Lung (tissue), 12 donors: ENCODE results near the gene TCF19. TPM values are rescaled to one million over a fixed set of nuclear protein-coding genes. Genes with fewer than 3 reads are reported as not detected.
"Not testable (repeated sequence)": the region's sequence is repeated elsewhere in the genome, so short reads cannot be mapped to it uniquely, and the experiment has no call there.

ENCODE experiments used
- ATAC-seq: fragments of 200-7000 bp; cut with Tn5 transposase; one replicate; pipeline ENCODE4 v1.9.1; 2020; ENCODE audit warnings: moderate number of reproducible peaks; ENCODE audit not compliant: insufficient read depth, low FRiP score
- DNase-seq, 3 donors: peaks; one replicate each; pipeline ENCODE4 v3.0.0-alpha.2; 2013 to 2017
- H3K27ac ChIP-seq, 2 donors: one replicate each; pipeline ENCODE4 v1.5.1; 2013; ENCODE audit warnings: mild to moderate bottlenecking in 2 of 2, moderate library complexity in 2 of 2, control low read depth in 1 of 2, inconsistent platforms in 1 of 2, low read depth in 1 of 2, low read length in 1 of 2
- H3K27me3 ChIP-seq, 3 donors: one replicate each; pipeline ENCODE4 v1.5.1; 2013; ENCODE audit warnings: low read length in 2 of 3; ENCODE audit not compliant: control insufficient read depth in 3 of 3, insufficient read depth in 3 of 3
- H3K36me3 ChIP-seq, 4 donors: one replicate each; pipeline ENCODE4 v1.5.1; 2013; ENCODE audit warnings: low read length in 4 of 4, mild to moderate bottlenecking in 1 of 4, moderate library complexity in 1 of 4; ENCODE audit not compliant: control insufficient read depth in 4 of 4, insufficient read depth in 4 of 4
- H3K4me1 ChIP-seq, 5 donors: one replicate each; pipeline ENCODE4 v1.5.1; 2013; ENCODE audit warnings: low read length in 5 of 5, mild to moderate bottlenecking in 2 of 5, moderate library complexity in 1 of 5; ENCODE audit not compliant: control insufficient read depth in 5 of 5, insufficient read depth in 5 of 5
- H3K4me3 ChIP-seq: one replicate; pipeline ENCODE4 v1.5.1; 2013; ENCODE audit warnings: mild to moderate bottlenecking, control low read depth, moderate library complexity
- H3K9ac ChIP-seq, 2 donors: one replicate each; pipeline ENCODE4 v1.5.1; 2013; ENCODE audit warnings: low read length in 2 of 2, control low read depth in 1 of 2; ENCODE audit not compliant: insufficient read depth in 1 of 2
- H3K9me3 ChIP-seq, 4 donors: one replicate each; pipeline ENCODE4 v1.5.1; 2013; ENCODE audit warnings: low read length in 3 of 4, mild to moderate bottlenecking in 1 of 4, moderate library complexity in 1 of 4; ENCODE audit not compliant: control insufficient read depth in 4 of 4, insufficient read depth in 3 of 4
- WGBS, 2 donors: extraction: QIAGEN DNeasy Blood & Tissue Kit; methylation state at CpG; one replicate each; pipeline ENCODE4 v1.1.7; 2013; 5-methylcytosine and 5-hydroxymethylcytosine counted together
- polyA plus RNA-seq, 2 donors: library from polyadenylated mRNA; stranded (reverse); fragments of 200-250 nt; gene quantifications; one replicate each; pipeline ENCODE4 v1.2.1, GENCODE V29; 2013
- total RNA-seq, 2 donors: library from RNA; depleted of rRNA in 1 of 2; stranded (reverse); fragments of >200 nt in 1 of 2; gene quantifications; one replicate each; pipeline ENCODE4 v1.2.1, GENCODE V29; 2014 to 2021
- TF ChIP-seq, protein P1 (sequence below): IDR thresholded peaks from 2 replicates; pipeline ENCODE4 v1.5.1; 2012; ENCODE audit warnings: mild to moderate bottlenecking; ENCODE audit errors: control extremely low read depth, extremely low read depth
- donor health status: control.
- donor health status: control.
- donor health status: Bipolar disorder and iron deficiency.
- donor health status: healthy.
- donor health status: DM: yes; HTN: yes; CAD: no.

TCF19 gene
- total and polyA plus RNA-seq, 4 donors: 4.1 to 9.4 (median 5.1) TPM

DNA sequence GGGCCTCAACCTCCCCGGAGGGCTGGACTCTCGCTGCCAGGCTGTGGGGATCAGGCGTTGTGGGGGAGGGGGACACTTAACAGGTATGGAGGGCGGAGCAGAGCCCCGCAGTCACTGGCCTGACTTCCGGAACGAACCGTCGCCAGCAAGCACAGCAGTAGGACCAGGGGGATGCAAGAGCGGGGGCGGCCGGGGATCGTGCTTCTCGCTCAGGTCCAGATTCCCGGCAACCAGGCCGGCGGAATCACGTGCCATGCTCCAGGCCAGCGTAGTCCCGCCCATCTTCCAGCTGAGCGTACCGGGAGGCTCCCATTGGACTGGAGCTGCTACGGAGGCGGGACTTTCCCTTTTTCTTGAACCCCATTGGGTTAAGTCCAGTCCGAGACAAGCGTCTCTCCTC is 22.1 kb downstream of the TCF19 start:
- peak overlapping the region in 1 of 2 donors; percentile 32 for H3K9ac ChIP-seq
- peak; percentile 94 for ATAC-seq

DNA sequence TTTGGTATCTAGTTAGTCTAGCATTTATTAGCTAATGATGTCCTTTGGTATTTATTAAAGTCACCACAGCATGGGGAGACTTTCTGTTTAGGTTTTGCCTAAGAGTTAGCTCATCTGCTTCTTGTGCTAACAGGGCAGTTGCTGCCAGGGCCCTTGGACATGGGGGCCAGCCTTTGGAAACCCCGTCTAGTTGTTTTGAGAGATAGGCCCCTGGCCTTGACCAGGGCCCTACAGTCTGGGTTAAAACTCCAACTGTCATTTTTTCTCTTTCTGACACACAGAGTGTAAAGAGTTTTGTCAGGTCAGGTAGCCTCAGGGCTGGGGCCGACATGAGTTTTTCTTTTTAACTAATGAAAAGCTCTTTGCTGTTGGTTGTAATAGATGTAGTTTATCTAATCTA is 24.9 kb downstream of the TCF19 start:
- not testable (repeated sequence) for H3K4me3 ChIP-seq, H3K27me3 ChIP-seq, H3K4me1 ChIP-seq, H3K27ac ChIP-seq, H3K9me3 ChIP-seq, H3K9ac ChIP-seq, ATAC-seq, H3K36me3 ChIP-seq, DNase-seq
- WGBS, 2 donors: 69 to 94% methylated on average over 2 of the region's 2 CpGs

More for the DNA sequence above, 22.1 kb downstream of the TCF19 start:
- no peaks in the 10 kb centered on the region for H3K9me3 ChIP-seq
- peak in 2 of 3 donors; percentile 75 for DNase-seq
- 65 to 75% methylated on average over 26 of the region's 26 CpGs for WGBS, 2 donors
- no peaks in the 10 kb centered on the region for H3K36me3 ChIP-seq
- no peak overlapping the region for H3K4me3 ChIP-seq
- TF ChIP-seq, protein P1, sequence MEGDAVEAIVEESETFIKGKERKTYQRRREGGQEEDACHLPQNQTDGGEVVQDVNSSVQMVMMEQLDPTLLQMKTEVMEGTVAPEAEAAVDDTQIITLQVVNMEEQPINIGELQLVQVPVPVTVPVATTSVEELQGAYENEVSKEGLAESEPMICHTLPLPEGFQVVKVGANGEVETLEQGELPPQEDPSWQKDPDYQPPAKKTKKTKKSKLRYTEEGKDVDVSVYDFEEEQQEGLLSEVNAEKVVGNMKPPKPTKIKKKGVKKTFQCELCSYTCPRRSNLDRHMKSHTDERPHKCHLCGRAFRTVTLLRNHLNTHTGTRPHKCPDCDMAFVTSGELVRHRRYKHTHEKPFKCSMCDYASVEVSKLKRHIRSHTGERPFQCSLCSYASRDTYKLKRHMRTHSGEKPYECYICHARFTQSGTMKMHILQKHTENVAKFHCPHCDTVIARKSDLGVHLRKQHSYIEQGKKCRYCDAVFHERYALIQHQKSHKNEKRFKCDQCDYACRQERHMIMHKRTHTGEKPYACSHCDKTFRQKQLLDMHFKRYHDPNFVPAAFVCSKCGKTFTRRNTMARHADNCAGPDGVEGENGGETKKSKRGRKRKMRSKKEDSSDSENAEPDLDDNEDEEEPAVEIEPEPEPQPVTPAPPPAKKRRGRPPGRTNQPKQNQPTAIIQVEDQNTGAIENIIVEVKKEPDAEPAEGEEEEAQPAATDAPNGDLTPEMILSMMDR: no peak
- peak overlapping the region in 1 of 2 donors; percentile 37 for H3K27ac ChIP-seq
- H3K4me1 ChIP-seq: peaks cover 0 to 10% (median 4%) of the 10 kb centered on the region in 5 donors
- H3K27me3 ChIP-seq: no peaks in the 10 kb centered on the region

DNA sequence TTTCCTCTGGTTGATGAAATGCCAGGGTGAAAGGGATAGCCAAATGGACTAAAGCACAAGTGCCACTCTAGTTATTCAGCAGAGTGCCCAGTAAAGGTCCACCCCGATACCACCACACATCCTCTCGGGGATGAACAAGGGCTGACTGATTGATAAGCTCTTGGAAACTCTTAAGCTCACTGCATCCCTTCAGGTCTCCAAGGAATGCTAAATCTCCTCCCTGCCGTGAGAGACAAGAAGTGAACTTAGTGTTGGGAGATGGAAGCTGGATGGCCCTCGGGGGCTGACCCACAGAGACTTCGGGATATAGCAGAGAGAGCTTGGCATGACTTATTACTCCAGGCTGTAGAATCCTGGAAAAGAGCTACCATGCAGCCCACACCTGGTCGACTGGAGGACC is 25.5 kb downstream of the TCF19 start:
- not testable (repeated sequence) for ATAC-seq, H3K9me3 ChIP-seq, H3K9ac ChIP-seq, H3K36me3 ChIP-seq, H3K27me3 ChIP-seq, DNase-seq, H3K27ac ChIP-seq, H3K4me3 ChIP-seq, H3K4me1 ChIP-seq
- 80 to 86% methylated on average over 6 of the region's 6 CpGs for WGBS, 2 donors

DNA sequence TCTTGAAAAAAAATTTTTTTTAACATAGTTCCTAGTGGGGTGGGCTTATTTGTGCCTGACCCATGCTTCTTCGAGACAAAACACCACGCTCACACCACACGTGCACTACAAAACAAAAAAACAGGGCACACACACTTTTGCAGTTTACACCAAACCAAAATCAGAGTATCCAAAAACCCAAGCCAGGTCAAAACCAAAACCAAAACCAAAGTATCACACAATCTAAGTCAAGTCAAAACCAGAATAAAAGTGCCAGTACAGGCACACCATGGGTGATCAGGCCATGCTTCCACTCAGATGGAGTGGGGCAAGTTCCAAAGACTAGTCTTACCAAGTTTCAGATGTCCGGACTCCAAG is 27.3 kb downstream of the TCF19 start:
- WGBS, 2 donors: 77 to 87% methylated on average over 4 of the region's 4 CpGs

DNA sequence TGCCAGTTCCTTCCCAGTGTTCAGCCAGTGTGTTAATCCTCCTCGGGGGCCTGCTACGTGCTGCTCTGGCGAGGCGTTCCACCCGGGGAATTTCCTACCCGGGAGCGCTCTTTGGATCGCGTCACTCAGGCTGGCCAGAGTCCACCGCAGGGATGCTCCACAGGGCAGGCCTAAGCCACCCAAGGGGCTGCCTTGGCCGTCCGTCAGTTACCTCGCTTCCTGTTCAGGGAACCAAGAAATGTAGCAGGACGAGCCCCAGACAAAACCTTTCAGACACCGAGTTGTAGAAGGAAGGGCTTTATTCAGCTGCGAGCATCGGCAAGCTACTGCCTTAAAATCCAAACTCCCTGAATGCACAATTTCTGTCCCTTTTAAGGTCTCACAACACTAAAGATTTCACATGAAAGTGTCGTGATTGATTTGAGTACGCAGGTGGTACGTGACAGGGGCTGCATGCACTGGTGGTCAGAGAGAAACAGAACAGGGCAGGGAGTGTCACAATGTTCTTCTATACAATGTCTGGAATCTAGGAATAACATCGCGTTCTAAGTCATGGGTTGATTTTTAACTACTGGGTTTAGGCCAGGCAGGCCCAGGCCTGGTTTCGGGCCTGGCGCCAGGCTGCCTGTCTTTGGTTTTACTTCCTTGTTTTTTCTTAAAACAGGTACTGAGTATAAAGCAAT is 27.8 kb downstream of the TCF19 start:
- Histone ChIP-seq H3K4me3 (no peak overlapping the region), H3K4me1 (no peaks in the 10 kb centered on the region), H3K9me3 (no peaks in the 10 kb centered on the region), H3K36me3 (no peaks in the 10 kb centered on the region), H3K27me3 (no peaks in the 10 kb centered on the region), H3K27ac (peak overlapping the region; percentile 81 to 87), H3K9ac (no peak overlapping the region)
- ATAC-seq (no peak), DNase-seq (no peak)
- TF ChIP-seq, protein P1: no peak
- WGBS, 2 donors: 67 to 78% methylated on average over 24 of the region's 24 CpGs

More for the DNA sequence above, 27.3 kb downstream of the TCF19 start:
- H3K36me3 ChIP-seq, H3K4me3 ChIP-seq, H3K27me3 ChIP-seq, ATAC-seq, H3K4me1 ChIP-seq, H3K9me3 ChIP-seq, DNase-seq, H3K9ac ChIP-seq: not testable (repeated sequence)
- H3K27ac ChIP-seq: peak overlapping the region; percentile 81 to 87
